Putamen (tissue), 1 donor: ENCODE measurements around the gene ACOXL.
"Not testable (repeated sequence)": the region's sequence is repeated elsewhere in the genome, so short reads cannot be mapped to it uniquely, and the experiment has no call there.

ENCODE experiments used
- DNase-seq: peaks from one replicate; pipeline ENCODE4 v3.0.0-alpha.2; 2016; ENCODE audit warnings: low spot score

ACOXL gene

GRCh38 chr2:110829413-110830146 is 97.2 kb downstream of the ACOXL start:
- DNase-seq = no peak

DNA sequence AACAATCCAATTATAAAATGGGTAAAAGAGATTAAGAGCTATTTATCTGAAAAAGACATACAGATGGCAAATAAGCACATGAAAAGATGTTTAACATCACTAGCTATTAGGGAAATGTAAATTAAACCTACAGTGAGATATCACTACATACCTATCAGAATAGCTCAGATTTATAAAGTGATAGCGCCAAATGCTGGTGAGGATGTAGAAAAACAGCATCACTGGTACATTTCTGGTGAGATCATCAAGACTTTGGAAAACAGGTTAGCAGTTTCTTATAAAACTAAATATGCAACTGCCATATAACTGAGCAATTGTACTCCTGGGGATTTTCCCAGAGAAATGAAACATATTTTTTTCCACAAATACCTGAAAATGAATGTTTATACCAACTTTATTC is 100.4 kb downstream of the ACOXL start:
- DNase-seq = no peak

DNA sequence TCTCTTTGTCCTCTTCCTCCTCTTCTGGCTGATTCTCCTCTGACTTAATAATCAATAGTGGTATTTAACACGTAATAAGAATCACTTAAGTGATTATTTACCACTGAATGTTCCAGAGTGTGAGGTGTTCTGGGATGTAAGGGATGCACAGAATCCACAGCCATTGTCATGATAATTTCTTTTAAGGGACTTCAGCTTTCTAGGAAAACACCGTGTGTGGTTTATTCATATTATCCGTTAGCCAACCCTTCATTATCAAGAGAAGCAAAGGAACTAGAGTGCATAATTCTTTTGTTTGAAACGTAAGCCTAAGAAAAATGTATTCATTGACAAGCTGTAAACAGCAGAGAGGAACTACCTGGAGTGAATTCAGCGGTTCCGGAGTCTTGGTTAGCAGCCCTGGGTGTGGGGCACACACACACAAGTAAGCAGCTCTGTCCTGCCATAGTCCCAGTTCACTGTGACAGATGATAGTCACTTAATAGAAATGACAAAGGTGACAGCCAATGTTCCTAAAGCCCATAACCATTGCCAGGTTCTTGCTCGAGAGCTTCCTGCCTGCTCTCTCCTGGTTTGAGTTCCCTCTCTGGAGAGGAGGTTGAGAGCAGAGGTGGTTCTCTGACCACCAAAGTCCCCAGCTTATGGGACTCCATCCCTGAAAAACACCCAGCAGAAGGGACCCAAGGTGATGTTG is 101.9 kb downstream of the ACOXL start:
- DNase-seq = no peak

GRCh38 chr2:110836671-110837070 is 104.3 kb downstream of the ACOXL start:
- no peak for DNase-seq

DNA sequence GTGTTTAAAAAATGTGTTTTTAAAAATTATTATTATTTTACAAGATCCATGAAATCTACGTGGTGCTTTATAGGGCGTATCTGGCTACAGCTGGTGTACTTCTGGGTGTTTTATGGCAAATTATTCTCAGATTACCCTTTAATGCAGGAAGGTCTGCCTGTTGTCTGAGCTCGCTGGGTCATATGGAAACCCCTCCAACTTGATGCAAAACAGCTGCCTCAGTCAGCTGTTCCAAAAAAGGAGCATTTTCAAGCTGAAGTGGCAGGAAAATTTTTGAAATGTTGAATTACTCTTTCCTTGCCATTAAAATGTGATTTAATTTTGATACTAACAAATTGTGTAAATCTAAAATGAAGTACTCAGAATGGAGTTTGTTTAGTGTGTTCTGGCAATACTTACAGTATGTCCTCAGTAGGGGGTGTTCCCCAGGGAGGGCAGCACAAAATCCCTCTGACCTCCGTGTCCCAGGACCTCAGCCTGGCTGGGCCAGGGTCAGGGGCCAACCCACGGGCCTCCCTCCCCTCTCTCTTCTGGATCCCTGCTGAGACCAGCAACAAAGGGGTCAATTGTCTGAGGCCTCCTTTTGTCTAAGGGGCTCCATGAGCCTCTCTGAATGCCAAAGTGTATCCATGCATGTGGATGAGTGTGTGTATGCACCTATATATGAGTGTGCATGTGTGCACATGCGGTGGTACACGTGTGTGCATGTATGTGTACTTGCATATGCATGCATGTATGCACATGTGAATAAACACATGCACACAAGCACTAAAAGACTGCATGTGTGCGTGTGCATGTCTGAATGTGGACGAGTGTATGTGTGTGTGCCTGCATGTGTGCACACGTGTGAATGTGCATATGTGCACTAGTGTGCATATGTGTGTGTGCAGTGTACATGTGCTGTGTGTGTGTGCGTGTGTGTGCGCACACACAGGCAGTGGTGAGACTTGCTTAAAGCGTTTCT is 105.4 kb downstream of the ACOXL start:
- DNase-seq = no peak

DNA sequence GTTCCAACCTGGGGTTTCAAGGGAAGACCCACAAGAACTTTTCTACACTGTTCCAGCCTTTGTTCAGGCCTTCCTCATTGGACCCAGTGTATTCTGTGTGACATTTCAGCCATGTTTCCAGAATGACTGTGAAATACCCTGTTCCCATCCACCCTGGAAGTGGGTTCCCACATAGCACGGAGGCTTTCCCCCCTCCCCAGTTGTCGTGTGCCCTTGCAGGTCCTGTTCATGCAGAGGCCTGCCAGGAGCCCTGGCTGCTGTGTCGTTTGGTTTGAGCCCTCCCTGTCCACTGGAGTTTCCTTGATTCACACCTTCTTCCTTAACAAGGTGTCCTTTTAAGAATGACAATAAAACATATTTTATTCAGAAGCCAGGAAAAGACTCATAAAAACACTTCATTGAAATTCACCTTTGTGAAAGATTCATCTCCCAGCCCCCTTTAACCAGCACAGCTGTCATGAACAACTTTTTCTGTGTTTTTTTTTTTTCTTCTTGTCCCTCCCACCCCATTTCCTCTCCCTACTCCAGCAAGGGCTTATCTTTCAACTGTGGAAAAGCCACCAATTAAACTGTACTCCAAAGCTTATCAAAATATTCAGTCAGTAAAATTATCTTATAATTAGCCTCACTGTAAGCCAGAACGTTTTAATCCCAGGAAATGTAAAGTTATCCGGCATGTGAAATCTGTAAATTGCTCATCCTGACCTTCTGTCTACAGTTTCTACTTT is 106.4 kb downstream of the ACOXL start:
- DNase-seq = no peak

GRCh38 chr2:110840508-110840907 is 108.1 kb downstream of the ACOXL start:
- DNase-seq = no peak

- DNase-seq = no peak
Measured at GRCh38 chr2:110842048-110842447, 109.7 kb downstream of the ACOXL start.

- no peak for DNase-seq
Measured at GRCh38 chr2:110843496-110843895, 111.1 kb downstream of the ACOXL start.

GRCh38 chr2:110843959-110844510 is 111.7 kb downstream of the ACOXL start:
- no peak for DNase-seq

DNA sequence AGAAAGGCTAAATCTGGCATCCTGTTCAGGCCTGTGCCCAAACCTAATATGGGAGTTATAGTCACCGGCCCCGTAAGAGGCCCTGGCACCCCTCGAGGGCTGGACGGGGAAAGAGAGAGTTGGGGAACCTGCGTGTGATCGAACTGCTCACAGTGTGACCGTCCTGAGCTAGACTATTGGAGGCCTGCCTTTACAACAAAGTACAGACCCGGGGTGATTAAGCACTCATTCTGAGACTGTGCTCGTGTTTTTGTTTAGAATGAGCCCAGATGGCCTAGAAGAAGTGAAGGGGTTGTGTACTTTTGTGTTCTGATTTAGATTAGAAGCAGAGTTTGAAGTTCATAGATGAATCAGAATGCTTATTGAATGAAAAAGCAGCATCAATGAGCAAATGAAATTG is 115.3 kb downstream of the ACOXL start:
- DNase-seq = no peak

GRCh38 chr2:110848071-110848470 is 115.7 kb downstream of the ACOXL start:
- no peak for DNase-seq

DNA sequence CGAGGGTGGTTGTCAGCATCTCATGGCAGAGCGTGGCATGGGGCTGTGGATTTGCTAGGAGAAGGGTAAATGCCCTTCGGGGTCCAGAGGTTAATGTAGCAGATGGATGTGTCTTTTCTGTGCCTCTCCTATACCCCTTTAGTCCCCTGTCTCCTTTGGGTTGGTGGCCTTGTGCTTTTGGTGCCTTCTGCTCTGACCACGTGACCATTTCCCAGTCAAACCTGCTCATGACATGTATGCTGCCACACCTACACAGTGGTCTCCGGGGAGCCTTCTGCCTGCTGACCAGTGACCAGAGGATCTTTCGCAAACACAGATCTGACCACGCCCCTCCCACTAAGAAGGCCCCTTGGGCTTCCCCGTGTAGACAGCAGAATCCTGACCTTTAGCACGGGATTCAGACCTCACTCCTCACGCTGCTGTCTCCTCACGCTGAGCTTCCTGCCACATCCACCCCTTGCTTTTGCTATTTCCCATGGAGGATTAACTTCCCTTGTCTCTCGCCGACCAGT is 116.2 kb downstream of the ACOXL start:
- DNase-seq = no peak

DNA sequence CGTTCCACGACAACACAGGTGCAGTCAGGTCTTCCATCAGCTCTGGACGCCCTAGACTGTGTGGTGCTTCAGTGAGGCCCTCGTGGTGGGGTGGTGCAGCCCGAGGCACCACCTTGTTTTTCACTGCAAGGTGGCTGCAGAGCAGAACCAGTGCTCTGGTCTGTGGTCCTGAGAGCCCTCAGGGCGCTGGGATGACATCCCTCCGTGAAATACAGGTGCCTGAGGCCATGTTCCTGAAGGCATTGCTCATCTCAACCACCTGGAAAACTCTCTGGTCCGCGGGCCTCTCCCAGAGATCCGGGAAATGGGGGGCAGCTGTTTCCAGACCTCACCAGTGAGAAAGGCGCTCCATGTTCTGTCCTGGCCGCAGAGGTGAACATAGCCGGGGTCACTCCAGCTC is 119.2 kb downstream of the ACOXL start:
- DNase-seq = no peak

GRCh38 chr2:110852051-110852450 is 119.7 kb downstream of the ACOXL start:
- DNase-seq = no peak

- DNase-seq = no peak
Measured at GRCh38 chr2:110852541-110853263, 120.3 kb downstream of the ACOXL start.

DNA sequence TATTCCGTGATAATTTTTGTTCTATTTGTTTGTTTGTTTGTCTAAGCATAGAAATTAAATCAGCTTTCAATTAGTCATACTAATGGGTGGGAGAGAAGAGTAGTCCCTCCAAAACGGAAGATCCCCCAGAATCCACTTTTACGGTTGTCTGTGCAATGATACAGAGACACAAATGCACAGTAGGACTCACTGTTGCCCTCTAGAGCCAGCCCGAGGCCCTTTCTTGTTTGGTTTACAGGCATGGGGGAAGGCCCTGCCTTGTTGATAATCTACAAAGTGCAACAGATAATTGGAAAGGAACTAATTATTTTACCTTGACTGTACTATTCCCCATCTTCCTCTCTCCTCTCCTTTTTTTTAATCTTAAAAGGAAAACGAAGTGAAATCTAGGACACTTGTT is 121.1 kb downstream of the ACOXL start:
- DNase-seq = no peak

- no peak for DNase-seq
Measured at GRCh38 chr2:110853948-110854347, 121.6 kb downstream of the ACOXL start.

DNA sequence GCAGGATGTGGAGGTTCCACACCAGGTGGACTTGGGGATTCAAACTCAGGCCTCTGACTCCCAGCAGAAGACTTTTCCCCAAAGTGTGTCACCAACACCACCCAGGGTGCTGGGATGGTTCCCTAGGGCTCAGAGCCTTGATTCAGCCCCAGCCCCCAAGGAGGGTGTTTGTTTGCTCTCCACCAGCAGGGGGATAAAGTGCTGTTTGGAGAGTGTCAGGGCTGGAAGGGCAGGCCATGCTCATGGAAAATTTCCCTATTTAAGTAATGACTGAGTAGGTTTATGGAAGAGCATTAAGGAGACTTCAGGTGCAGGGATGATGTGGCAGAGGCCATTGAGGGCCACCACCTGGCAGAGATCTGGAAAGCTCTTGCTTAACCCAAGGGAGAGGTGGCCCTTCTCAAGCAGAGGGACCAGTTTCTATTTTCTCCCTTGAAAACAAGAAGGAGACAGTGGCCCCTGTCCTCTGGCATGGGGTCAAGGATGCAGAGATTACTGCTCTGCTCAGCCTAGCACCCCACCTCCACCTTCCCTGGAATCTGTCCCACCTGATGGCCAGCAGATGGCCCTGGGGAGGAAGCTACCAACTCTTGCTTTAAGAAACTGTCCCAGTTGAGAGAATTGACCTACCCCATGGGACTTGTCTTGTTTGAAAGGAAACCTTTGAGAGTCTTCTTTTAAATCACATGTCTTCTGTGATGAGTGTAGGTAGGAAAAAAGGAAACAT is 122.1 kb downstream of the ACOXL start:
- DNase-seq = no peak

DNA sequence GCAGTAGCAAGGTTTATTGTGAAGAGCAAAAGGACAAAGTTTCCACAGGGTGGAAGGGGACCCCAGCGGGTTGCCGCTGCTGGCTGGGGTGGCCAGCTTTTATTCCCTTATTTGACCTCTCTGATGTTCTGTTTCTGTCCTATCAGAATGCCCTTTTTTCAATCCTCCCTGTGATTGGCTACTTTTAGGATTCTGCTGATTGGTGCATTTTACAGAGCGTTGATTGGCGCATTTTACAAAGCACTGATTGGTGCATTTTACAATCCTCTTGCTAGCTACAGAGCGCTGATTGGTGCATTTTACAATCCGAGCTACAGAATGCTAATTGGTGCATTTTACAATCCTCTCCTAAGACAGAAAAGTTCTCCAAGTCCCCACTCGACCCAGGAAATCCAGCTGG is 123.5 kb downstream of the ACOXL start:
- DNase-seq = not testable (repeated sequence)
